Measurements from ENCODE around the gene GAB2. TPM values are rescaled to one million over a fixed set of nuclear protein-coding genes. Genes with fewer than 3 reads are reported as not detected.

GAB2 gene
- total RNA-seq, 4 donors from 2014 or later = 8.1 to 18.1 (median 13.4) TPM

GRCh38 chr11:78293536-78293935 is 124.1 kb downstream of the GAB2 start:
- no peak overlapping the region for H3K4me3 ChIP-seq (replicated peaks in 1 of 3)
- intact Hi-C loops (cut with DNase I) = no loop called here
- H3K27me3 ChIP-seq = no peaks in the 10 kb centered on the region
- 97% methylated on average over 6 of the region's 6 CpGs for WGBS, 2 donors
- no peak overlapping the region for H3K27ac ChIP-seq
- no peak for DNase-seq
- no peaks in the 10 kb centered on the region for H3K9me3 ChIP-seq
- peaks cover 0 to 8% of the 10 kb centered on the region in 2 donors for H3K4me1 ChIP-seq
- TF ChIP-seq POLR2A (IDR thresholded peaks at IDR 0.05) (no peak), CTCF (IDR thresholded peaks at IDR 0.05) (no peak)
- no peaks in the 10 kb centered on the region for H3K36me3 ChIP-seq

DNA sequence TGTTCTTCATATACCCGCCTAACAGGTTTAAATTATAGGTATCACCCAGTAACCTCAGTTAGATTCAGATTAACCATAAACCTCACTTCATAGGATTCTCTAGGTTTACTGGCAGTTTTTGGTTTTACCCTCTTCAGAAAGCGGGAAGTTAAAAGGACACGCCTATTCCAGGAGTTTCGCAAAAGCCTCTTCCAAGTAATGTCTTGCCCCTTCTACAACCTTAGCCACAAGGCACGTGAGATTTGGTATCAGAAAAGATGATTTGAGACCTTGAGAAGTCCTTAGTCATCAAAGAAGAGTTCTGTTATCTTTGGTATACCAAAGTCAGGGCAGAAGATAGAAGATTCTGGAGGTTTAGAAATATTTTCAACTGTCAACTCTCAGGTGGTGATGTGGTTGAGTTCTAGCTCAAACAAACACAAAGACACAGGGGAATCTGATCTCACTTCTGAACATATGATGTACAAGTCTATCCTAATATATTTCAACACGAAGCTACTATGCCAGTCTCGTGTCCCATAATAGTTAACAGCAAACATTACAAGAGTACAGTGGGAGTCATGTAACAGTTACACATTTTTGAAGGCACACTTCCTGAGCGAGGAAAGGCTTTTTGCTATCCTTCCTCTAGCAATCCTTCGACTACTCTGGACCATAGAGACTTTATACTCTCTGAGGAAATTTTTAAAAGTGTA is 125.4 kb downstream of the GAB2 start:
- no peaks in the 10 kb centered on the region for H3K36me3 ChIP-seq
- H3K4me1 ChIP-seq = peaks cover 0 to 8% of the 10 kb centered on the region in 2 donors
- no peak for DNase-seq
- H3K4me3 ChIP-seq (replicated peaks in 1 of 3) = no peak overlapping the region
- 83 to 90% methylated on average over 9 of the region's 9 CpGs for WGBS, 2 donors
- intact Hi-C loops (cut with DNase I) = no loop called here
- no peak overlapping the region for H3K27ac ChIP-seq
- TF ChIP-seq CTCF (IDR thresholded peaks at IDR 0.05) (no peak), POLR2A (IDR thresholded peaks at IDR 0.05) (no peak)
- H3K9me3 ChIP-seq = no peaks in the 10 kb centered on the region
- no peaks in the 10 kb centered on the region for H3K27me3 ChIP-seq

DNA sequence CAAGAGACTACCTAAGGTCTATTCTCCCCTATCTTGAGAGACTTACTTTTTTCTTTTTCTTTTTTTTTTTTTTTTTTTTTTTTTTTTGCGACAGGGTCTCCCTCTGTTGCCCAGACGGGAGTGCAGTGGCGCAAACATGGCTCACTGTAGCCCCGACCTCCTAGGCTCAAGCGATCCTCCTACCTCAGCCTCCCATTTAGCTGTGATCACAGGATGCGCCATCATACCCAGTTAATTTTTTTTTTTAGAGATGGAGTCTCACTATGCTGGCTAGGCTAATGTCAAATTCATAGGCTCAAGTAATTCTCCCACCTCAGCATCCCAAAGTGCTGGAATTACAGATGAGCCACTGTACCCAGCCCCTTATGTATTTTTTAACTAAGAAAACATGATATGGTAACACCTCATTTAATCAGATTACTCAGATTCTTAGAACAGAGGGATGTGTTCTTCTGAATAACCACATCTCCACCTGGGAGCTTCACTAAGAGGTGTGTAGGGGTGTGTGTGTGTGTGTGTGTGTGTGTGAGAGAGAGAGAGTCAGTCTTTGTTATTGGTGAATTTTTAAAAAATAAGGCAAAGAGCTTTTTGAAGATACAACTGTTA is 126.0 kb downstream of the GAB2 start:
- Histone ChIP-seq H3K9me3 (no peaks in the 10 kb centered on the region), H3K36me3 (no peaks in the 10 kb centered on the region), H3K4me3 (replicated peaks in 1 of 3) (no peak overlapping the region), H3K27me3 (no peaks in the 10 kb centered on the region), H3K27ac (no peak overlapping the region), H3K4me1 (peaks cover 0 to 8% of the 10 kb centered on the region in 2 donors)
- no peak for DNase-seq
- intact Hi-C loops (cut with DNase I) = no loop called here
- WGBS, 2 donors = 95 to 97% methylated on average over 6 of the region's 6 CpGs
- no peak for TF ChIP-seq POLR2A (IDR thresholded peaks at IDR 0.05)
- TF ChIP-seq CTCF (IDR thresholded peaks at IDR 0.05) = no peak

DNA sequence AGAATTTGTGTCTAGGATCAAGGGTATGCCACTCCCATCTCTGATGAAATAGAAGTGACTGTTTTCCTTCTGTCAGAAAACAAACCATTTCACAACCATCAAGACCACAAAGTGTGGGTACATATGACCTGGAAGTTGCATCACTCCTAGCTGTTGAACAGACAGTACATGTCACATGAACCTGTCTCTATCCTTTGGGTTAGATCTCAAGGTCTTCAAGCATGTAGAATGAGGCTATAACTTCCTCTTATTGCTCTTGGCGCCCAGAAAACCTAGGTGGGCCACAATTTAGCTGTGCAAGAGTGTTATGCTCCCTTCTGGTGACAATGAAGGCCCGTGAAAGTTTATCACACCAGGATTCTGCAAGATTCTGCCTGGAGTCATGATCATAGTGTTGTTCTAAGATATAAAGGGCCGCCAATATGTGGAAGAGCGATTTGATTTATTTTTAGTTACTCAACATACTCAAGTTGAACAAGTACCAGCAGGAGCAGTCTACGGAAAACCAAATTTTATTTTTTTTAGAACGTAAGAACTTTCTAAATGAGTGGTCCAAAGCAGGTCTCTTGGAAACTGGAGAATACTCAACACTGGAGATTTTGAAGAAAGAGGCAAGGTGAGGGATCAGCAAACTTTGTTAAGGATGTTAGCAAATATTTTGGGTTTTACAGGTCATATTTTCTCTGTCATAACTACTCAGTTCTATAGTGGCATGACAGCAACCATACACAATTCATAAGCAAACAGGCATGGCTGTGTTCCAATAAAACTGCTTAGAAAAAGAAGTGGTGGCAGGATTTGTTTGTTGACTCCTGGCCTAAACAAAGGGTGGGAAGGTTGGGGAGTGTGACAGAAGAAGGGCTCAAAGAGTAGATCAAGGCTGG is 127.1 kb downstream of the GAB2 start:
- 72 to 73% methylated on average over 6 of the region's 6 CpGs for WGBS, 2 donors
- Histone ChIP-seq H3K4me3 (replicated peaks in 1 of 3) (no peak overlapping the region), H3K36me3 (no peaks in the 10 kb centered on the region), H3K4me1 (peaks cover 0 to 4% of the 10 kb centered on the region in 2 donors), H3K27me3 (no peaks in the 10 kb centered on the region), H3K9me3 (no peaks in the 10 kb centered on the region), H3K27ac (no peak overlapping the region)
- intact Hi-C loops (cut with DNase I) = no loop called here
- TF ChIP-seq POLR2A (IDR thresholded peaks at IDR 0.05) = no peak
- no peak for TF ChIP-seq CTCF (IDR thresholded peaks at IDR 0.05)
- no peak for DNase-seq

Measured in thyroid gland (tissue), 4 donors.